ACHN (cell line): ENCODE results near the gene RTBDN.
"Not testable (repeated sequence)": the region's sequence is repeated elsewhere in the genome, so short reads cannot be mapped to it uniquely, and the experiment has no call there.

Experiments used
- DNase-seq: peaks from one replicate; pipeline ENCODE4 v3.0.0-alpha.2; 2015
- in situ Hi-C: cut with HindIII; loops from 2 replicates; pipeline ENCODE4 v1.10.0; 2017; ENCODE audit warnings: low sequenced_read_pairs, low pct_ligation_motif_present, low pct_unique_long_range_greater_than_20kb

RTBDN gene

DNA sequence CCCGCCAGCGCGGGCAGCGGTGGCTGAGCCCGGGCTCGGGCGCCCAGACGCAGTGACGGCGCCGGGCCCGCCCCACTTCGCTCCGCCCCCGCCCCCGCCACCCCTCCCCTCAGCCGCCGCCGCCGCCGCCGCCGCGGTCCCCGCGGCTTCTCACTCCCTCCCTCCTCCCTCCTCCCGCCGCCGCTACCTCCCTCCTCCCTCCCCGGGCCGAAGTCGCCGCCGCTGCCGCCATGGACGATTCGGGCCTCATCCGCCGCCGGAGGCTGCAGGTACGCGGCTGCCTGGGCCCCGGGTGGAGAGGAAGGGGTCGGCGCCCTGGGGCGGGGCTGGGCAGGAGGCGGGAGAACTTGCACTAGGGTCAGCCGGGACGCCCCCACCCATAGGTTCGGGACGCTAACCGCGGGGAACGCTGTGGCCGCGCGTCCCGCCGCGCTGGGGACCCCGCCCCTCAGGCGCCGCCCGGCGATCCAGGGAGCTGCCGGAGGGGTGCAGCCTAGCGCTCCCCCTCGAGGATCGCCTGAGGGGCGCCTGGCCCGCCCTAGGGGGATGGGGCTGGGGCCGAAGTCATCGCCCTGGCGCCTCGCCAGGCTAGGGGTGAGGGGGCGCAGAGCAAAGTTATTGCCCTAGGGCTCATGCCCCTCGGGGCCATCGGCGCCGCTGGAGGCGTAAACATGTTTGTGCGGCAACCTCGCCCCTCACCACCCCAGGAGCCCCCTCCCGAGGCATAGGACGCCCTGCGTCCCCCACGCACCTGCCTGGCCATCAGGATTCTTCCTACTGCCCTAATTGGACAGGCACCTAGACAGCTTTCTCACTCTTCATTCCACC is 427 bp downstream of the RTBDN start:
- DNase-seq = peak; percentile 30
- in situ Hi-C loops = no loop called here

DNA sequence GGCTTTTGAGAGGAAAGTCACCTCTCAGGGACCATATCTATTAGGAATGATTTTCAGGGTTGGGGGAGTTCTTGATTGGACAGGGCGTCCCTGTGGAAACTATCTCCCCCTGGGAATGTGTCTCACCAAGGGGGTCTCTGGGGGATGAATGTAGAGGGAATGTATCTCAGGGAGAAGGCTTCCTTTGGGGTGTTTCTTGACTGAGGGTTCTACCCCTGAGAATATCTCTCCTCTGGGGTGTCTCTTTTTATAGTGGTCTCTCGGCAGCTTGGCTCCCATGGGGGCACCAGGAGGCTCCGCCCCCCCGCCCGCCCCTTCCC is 1.0 kb downstream of the RTBDN start:
- no peak for DNase-seq
- in situ Hi-C loops = no loop called here

DNA sequence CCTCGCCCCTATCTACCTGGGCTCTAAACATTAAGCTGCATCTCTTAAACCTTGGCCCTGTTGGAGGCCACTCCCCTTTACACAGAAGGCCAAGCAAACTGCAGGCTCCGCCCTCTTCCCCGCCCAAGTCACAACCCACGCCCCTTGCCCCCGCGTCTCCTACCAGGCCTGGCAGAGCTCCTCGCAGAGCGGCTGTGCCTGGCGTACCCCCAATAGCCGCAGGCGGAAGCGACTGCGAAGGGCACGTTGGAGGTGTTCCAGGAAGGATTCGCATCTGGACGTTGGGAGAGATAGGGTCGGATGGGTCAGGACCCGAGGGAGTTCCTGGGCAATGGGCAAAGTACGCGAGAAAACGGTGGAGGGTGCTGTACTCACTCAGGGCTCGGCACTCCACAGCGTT is 5.9 kb downstream of the RTBDN start:
- in situ Hi-C loops = no loop called here
- DNase-seq = no peak

DNA sequence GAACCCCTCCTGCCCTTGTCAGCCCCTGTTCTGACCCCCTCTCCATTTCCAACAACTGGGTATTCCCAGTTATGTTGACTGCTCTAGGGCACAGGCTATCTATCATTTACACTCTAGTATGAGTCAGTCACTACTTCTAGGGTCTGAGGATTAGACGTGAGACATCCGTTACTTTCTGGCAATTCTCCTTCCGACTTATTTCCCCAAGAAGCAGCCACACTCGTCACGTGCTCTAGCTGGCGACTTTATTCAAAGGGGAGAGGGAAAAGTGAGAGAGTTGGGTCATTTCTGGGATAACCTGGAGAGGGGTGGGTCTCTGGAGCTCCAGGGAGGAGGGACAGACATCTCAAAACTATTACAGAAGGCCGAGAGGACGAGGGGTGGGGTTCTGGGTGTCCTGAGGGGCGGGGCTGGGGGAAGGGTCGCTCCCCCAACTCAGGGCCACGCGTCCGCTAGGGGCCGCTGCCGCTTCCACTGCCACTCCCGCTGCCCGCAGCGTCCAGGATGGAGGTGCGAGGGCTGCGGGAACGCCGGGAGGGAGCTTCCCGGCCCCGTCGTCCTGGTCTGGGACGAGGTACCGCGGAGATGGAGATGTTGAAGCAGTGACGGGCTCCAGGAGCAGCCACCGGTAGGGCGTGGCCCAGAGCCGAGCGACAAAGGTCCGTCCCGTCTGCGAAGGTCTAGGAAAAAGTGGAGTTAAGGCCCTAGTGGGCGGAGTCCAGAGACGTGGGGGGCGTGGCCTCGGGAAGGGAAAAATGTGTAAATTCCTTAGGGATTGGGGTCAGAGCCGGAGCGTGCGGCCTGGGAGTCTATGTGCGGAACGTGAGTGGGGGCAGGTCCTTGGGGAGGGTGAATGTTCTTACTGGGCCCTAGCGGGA is 8.9 kb downstream of the RTBDN start:
- DNase-seq = no peak
- in situ Hi-C loops = no loop called here

DNA sequence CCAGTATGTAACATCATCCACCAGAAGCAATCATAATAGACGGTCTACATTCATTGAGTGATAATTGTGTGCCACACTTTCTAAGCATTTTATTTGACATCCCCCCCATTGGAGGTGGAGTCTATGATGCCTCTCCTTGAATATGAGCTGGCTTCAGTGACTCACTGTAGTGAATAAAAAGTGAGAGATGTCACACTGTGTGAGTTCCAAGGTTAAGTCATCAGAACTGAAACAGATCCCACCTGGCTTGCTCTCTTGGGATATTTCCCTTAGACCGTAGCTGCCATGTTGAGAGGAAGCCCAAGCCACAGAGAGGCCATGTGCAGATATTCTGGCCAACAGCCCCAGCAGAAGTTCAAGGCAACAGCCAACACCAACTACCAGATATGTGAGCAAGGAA is 12.6 kb downstream of the RTBDN start:
- DNase-seq = no peak
- in situ Hi-C loops = no loop called here

DNA sequence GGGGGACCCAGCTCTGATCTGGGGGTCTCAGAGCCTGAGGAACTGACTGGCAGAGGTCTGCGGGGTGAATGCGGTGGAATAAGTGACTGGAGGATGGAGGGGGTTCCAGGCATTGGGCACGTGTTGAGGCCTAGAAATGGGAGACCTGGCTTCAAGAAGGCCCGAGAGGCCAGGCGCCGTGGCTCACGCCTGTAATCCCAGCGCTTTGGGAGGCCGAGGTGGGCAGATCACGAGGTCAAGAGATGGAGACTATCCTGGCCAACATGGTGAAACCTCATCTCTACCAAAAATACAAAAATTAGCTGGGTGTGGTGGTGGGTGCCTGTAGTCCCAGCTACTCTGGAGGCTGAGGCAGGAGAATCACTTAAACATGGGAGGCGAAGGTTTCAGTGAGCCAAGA is 16.6 kb downstream of the RTBDN start:
- in situ Hi-C loops, DNase-seq: not testable (repeated sequence)

DNA sequence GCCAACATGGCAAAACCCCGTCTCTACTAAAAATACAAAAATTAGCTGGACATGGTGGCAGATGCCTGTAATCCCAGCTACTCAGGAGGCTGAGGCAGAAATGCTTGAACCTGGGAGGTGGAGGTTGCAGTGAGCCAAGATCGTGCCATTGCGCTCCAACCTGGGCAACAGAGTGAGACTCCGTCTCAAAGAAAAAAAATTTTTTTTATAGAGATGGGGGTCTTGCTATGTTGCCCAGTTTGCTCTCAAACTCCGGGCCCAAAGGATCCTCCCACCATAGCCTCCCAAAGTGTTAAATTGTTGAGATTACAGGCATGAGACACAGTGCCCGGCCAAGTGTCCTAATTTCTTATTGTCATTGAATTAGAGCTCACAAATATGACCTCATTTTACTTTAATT is 17.2 kb downstream of the RTBDN start:
- in situ Hi-C loops, DNase-seq: not testable (repeated sequence)

DNA sequence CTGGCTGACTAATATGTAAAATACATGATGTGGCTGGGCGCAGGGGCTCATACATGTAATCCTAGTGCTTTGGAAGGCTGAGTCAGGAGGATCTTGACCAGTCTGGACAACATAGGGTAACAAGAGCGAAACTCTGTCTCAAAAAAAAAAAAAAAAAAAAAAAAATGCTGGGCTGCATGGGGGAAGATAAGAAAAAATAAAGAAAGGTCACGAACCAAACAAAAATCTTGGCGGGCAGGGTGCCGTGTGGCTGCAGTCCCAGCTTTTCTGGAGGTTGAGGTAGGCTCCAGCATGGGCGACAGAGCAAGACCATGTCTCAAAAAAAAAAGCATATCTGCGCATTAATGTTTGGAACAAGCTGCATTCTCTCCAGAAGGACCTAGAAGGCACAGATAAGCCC is 19.3 kb downstream of the RTBDN start:
- in situ Hi-C loops = no loop called here

DNA sequence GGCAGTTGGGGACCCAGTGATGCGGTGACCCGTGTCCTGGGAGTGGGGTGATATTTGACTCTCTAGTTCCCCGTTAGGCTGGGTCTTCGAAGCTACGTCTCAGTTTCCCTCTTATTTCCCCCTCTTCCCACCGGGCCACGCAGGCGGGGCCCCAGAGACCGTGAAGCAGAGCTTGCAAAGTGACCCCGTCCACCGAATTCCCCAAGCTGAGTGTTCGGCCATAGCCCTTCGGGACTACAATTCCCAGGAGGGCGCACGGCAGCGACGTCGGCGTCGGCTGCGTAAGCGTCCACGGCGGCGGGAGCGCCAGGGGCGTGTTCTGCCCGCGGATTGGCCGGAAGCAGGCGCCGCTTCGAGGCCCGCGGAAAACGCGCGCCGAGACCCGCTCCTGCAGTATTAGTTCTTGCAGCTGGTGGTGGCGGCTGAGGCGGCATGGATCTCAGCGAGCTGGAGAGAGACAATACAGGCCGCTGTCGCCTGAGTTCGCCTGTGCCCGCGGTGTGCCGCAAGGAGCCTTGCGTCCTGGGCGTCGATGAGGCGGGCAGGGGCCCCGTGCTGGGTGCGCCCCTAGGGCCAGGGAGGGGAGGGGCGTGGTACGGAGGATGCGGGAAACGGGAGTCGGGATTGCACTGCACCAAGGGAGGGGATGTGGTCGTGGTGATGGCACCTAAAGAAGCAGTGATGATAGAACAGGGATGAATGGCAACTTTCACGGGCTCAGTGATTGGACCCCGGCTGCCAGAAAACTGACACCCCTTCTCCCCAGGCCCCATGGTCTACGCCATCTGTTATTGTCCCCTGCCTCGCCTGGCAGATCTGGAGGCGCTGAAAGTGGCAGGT is 27.9 kb downstream of the RTBDN start, which contains the start of gene RNASEH2A:
RNASEH2A (plus strand) TSS at position 343 of the 840 bp plus-strand sequence; CDS start at position 433, 90 bp downstream.
- peak; percentile 90 for DNase-seq
- in situ Hi-C loops = no loop called here

More for the DNA sequence above, 19.3 kb downstream of the RTBDN start:
- DNase-seq = no peak

DNA sequence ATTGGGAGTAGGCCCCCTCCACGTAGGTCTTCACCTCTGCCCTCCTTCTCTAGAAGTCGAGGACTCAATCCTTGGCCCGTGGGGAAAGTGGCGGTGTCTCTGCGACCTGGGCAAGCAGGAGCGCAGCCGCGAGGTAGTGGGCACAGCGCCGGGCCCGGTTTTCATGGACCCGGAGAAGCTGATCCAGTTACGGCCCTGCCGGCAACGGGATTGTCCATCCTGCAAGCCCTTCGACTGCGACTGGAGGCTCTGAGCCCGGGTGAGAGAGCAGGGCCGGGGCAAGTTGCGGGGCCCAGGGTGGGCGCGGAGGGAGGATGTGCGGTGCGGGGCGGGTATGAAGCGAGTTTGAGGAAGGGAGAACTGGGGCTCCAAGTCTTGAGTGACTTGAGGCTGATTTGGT is 30.3 kb downstream of the RTBDN start:
- DNase-seq = no peak
- in situ Hi-C loops = no loop called here

DNA sequence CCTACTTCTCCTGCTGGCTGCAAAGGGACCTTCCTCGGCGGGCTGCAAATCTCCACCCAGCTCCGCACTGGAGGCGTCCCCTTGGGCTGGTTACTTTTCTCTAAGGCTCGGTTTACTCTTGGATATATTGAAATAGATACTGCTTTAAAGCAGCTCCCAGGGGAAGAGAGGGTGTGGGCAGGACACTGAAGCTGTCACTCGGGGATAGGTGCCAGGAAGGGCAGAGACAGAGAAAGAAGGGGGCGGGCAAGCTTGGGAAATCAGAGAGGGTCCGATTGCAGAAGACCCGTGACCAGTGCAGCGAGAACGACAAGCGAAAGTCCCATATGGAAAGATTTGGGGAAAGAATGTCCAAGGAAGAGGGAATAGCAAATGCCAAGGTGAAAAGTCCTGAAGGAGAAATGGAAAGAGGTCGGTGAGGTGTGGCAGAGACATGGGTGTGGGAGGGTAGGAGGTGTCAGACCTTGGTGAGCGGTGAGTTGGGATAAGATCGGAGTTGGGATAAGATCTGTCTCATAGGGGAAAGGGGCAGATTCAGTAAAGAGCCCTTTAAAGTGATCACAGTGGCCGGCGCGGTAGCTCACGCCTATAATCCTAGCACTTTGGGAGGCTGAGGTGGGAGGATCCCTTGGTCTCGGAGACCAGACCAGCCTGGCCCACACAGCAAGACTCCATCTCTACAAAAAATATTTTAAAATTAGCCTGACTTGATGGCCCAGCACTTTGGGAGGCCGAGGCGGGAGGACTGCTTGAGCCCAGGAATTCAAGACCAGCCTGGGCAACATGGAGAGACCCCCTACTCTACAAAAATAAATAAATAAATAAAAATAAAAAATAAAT is 31.9 kb downstream of the RTBDN start:
- DNase-seq = no peak
- in situ Hi-C loops = no loop called here

DNA sequence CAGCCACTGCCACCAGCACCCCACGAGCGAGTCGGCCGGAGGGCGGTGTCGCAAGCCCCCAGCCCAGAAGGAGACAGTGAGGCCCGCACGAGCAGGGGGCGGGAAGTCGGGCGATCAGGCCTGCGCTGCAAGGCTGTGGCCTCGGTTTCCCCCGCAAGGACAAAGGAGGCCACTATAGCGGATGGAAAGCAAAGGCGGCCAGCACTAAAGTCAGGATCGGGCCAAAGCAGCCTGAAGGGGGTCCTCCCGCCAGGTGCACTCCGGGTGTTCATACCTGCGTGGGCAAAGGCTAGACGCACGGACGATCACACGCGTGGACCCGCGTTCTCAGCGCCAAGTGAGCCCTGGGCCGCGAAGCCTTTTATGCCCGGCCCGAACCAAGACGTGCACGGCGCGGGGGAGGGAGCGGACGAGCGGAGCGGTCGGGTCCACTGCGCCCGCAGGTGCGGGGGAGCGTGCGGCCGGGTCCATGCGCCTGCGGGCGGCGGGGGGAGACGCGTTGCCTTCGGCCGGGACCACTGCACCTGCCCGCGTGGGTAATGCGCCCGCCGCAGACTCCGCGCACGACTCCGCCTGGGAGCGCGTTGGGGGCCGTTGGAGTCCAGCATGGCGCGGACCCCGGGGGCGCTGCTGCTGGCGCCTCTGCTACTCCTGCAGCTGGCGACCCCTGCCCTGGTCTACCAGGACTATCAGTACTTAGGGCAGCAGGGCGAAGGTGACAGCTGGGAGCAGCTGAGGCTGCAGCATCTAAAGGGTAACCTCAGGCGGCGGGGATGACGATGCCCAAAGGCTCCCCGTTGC is 32.7 kb downstream of the RTBDN start, which contains the start of the genes PRDX2 and THSD8:
PRDX2 (minus strand) TSS at position 335 of the 801 bp plus-strand sequence. CDS start 539 bp downstream, outside the sequence.
THSD8 (plus strand) TSS at position 604 of the 801 bp plus-strand sequence; CDS start at position 607, 3 bp downstream.
- peak; percentile 51 for DNase-seq
- in situ Hi-C loops = no loop called here

DNA sequence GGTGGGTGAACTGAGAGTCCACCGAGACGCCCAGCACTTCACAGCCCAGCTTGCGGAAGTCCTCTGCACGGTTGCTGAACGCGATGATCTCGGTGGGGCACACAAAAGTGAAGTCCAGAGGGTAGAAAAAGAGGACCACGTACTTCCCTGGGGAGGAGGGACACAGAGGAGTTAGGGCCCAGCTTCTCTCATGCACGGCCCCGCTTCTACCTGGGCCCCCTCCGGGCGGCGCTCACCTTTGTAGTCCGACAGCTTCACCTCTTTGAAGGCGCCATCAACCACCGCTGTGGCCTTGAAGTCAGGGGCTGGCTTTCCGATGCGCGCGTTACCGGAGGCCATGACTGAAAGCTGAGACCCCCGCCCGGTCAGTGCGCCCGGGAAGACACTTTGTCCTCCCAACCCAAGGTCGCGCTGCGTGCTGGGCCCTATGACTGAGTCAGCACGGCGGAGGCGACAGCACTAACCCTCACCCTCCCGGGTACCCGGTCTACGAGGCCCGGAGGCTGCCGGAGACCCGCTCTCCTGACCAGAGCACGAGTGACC is 33.4 kb downstream of the RTBDN start:
- in situ Hi-C loops = no loop called here
- no peak for DNase-seq

DNA sequence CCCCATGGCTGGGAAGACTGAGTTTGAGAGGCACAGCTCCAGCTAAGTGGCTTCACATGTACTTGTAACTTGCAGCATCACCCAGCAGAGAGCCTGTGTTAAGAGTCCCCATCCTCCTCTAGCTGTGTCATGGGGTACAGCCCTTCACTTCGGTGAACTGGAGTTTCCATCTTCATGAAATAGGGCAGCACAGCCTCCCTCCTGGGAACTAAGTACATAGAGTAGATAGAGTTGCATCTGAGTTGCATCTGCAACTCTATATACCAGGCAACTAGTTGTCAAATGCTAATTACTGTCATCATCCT is 34.0 kb downstream of the RTBDN start:
- DNase-seq = no peak
- in situ Hi-C loops = no loop called here

DNA sequence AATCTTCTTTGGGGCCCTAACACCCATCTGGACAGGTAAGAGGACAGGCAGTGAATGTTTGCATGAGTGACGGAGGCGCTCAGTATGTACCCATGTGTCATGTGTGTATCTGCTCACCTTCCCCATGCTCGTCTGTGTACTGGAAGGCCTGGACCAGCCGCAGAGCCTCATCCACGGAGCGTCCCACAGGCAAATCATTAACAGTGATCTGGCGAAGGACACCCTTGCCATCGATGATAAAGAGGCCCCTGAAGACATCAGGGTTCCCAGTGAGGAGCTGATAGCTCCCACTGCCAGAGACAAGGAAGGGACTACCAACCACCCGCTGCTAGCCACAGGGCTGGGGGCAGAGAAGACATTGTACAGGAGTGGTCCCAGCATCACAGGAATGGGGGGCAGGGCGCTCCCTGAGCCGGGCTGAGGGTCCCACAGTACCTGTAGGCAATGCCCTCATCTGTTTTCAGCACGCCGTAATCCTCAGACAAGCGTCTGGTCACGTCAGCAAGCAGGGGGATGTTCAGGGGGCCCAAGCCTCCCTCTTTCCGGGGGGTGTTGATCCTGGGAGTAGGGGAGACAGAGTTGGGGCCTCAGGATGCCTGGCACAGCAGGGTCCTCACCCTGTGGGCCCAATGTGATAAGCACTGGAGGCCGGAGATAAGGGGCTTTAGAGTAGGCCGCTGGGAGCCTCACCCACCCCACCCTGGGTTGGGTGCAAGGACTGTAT is 34.5 kb downstream of the RTBDN start:
- no peak for DNase-seq
- in situ Hi-C loops = no loop called here

DNA sequence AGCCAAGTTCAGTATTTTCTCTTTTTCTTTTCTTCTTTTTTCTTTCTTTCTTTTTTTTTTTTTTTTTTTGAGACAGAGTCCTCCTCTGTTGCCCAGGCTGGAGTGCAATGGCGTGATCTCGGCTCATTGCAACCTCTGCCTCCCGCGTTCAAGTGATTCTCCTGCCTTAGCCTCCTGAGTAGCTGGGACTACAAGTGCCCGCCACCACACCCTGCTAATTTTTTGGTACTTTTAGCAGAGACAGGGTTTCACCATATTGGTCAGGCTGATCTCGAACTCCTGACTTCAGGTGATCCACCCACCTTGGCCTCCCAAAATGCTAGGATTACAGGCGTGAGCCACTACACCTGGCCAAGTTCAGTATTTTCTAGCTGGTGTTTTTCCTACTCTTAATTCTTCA is 36.8 kb downstream of the RTBDN start:
- in situ Hi-C loops, DNase-seq: not testable (repeated sequence)
